Activated CD4-positive, alpha-beta T cell treated with anti-CD3 and anti-CD28 coated beads for 24 hours (primary cell): ENCODE data around the gene TRAF3IP1.
A peak's percentile ranks its signal among the peaks of the same experiment; 100 is the strongest.
"Not testable (repeated sequence)": the region's sequence is repeated elsewhere in the genome, so short reads cannot be mapped to it uniquely, and the experiment has no call there.

Experiments used
- DNase-seq, 2 donors: peaks; one replicate each; pipeline ENCODE4 v3.0.0-alpha.2; 2020; ENCODE audit warnings: low read depth in 2 of 2

Gene TRAF3IP1

GRCh38 chr2:238427435-238428162 lies 107.3 kb downstream of the TRAF3IP1 start:
- no peak for DNase-seq

GRCh38 chr2:238428866-238429265 lies 108.5 kb downstream of the TRAF3IP1 start:
- no peak for DNase-seq

GRCh38 chr2:238430781-238431180 lies 110.5 kb downstream of the TRAF3IP1 start:
- no peak for DNase-seq

DNA sequence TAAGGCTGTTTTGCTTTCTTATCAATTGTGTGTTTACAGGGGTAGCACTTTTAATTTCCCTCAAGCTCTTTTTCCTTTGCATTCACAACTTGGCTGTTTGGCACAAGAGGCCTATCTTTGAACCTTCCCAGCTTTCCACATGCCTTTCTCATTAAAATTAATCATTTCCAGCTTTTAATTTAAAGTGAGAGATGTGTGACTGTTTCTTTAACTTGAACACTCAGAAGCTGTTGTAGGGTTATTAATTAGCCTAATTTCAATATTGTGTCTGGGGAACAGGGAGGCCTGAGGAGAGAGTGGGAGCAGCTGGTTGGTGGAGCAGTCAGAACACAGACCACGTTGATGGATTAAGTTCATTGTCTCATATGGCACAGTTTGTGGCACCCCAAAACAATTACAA lies 111.1 kb downstream of the TRAF3IP1 start:
- DNase-seq, result no peak

GRCh38 chr2:238433300-238433915 lies 113.1 kb downstream of the TRAF3IP1 start:
- no peak for DNase-seq

- no peak for DNase-seq
These were observed 113.9 kb downstream of the TRAF3IP1 start for GRCh38 chr2:238433941-238434845.

GRCh38 chr2:238434846-238435751 lies 114.8 kb downstream of the TRAF3IP1 start:
- no peak for DNase-seq

GRCh38 chr2:238435752-238436096 lies 115.4 kb downstream of the TRAF3IP1 start:
- no peak for DNase-seq

- DNase-seq, result peak; percentile 25 to 52
These were observed 118.8 kb downstream of the TRAF3IP1 start for GRCh38 chr2:238438856-238439849.

DNA sequence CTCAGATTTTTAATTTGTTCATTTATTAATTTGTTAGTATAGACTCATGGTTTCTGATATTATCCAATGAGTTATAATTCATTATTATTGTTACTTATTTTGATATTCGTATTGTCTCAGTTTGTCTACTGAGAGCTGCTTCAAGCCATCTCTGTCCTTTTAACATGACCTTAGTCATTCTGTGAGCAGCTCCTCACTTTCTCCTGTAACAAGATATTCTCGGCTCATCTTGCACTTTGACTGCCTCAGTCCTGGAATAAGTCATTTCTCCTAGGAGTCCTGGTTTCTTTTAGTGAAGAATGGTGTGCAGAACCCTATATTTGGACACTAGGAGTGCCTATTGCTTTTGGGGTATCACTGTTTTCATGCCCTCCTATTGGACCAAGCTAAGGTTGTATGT lies 119.6 kb downstream of the TRAF3IP1 start:
- no peak for DNase-seq

DNA sequence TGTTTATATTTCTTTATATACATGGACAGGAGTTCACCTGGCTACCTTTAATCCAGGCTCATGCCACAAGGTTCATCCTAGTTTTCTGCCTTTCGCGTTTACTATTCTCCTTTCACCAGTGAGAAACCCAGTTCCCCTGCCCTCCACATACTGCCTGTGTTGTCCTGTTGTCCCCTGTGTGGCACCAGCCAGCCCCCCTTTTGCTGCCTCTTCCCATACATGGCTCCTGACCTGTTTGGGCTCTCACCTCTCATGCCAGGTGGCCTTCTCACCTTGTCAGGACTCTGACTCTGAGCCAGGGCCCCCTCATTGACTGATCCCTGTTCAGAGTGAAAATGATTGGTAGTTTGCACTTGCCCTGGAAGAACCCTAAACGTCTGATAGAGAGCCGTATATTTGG lies 120.0 kb downstream of the TRAF3IP1 start:
- DNase-seq, result no peak

DNA sequence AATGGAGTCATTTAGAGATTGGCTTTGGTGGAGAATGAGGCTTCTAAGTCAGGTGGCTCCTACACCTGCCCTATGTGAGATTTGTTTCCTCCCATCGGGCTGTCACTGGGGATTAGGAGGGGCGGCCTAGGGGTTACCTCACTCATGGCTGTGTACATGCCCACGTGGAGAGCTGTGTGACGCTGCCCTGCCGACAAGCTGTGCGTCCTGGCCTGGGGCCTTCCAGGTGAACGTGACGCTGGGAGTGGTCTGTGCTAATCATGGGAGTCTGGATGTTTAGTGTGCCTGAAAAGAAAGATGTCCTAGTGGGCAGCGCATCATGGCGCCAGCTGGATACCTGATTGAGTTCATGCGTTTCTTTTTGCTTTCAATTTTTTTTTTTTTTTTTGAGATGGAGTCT lies 120.4 kb downstream of the TRAF3IP1 start:
- no peak for DNase-seq

DNA sequence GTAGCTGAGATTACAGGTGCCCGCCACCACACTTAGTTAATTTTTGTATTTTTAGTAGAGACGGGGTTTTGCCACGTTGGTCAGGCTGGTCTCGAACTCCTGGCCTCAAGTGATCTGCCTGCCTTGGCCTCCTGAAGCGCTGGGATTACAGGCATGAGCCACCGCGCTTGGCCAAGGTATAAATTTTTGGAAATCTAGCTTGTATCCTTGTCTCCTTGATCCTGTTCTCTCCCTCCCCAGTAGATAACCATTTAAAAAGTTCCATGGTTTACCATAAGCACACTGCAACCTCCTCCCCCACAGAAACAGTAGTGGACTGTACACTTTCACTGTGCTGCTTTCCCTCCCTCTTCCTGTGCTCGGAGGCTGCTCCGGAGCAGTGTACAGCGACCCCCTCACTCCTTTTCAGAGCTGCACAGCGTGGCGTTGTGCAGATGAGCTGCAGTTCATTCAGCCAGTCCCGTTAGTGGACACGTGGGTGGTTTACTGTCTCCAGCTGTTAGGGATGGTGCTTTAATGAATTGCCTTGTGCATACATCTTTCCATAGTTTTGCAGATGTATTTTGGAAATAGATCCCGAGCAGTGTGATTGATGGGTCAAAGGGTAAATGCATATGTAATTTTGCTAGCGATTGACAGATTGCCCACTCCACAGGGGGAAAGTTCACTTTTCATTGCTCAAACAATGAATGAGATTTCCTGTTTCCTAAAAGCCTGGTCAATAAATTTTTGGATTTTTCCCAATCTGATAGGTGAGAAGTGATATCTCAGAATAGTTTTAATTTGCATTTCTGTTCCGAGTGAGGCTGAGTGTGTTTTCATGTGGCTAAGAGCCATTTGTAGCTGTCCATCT lies 121.2 kb downstream of the TRAF3IP1 start:
- no peak for DNase-seq

GRCh38 chr2:238442257-238442656 lies 121.9 kb downstream of the TRAF3IP1 start:
- not testable (repeated sequence) for DNase-seq

DNA sequence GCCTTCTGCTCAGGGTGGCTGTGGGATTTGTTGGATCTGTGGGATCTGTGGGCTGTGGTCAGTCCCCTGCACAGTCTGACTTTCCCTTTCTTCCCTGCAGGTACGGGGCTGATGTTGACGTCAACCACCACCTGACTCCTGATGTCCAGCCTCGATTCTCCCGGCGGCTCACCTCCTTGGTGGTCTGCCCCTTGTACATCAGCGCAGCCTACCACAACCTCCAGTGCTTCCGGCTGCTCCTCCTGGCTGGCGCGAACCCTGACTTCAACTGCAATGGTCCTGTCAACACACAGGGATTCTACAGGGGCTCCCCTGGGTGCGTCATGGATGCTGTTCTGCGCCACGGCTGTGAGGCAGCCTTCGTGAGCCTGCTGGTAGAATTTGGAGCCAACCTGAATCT lies 123.9 kb downstream of the TRAF3IP1 start:
- DNase-seq, result no peak

GRCh38 chr2:238445409-238446190 lies 125.3 kb downstream of the TRAF3IP1 start:
- no peak for DNase-seq

- no peak for DNase-seq
These were observed 126.1 kb downstream of the TRAF3IP1 start for GRCh38 chr2:238446371-238446770.
